Sigmoid colon (tissue), 7 donors: ENCODE data around the gene VASH2. TPM values are rescaled to one million over a fixed set of nuclear protein-coding genes. Genes with fewer than 3 reads are reported as not detected.

ENCODE experiments used
- DNase-seq: peaks from one replicate; pipeline ENCODE4 v3.0.0-alpha.2; 2019
- H3K27ac ChIP-seq, 4 donors: fragments of 200-600 bp; sonication (generic); one replicate each; pipeline ENCODE4 v1.5.1; 2016 to 2019; ENCODE audit warnings: mild to moderate bottlenecking in 1 of 4
- H3K27me3 ChIP-seq, 3 donors: fragments of 200-600 bp; sonication (generic); one replicate each; pipeline ENCODE4 v1.5.1; 2019; ENCODE audit warnings: mild to moderate bottlenecking in 1 of 3
- H3K36me3 ChIP-seq, 4 donors: fragments of 200-600 bp; sonication (generic); one replicate each; pipeline ENCODE4 v1.5.1; 2016 to 2019
- H3K4me1 ChIP-seq, 4 donors: fragments of 200-600 bp; sonication (generic); one replicate each; pipeline ENCODE4 v1.5.1; 2017 to 2019
- H3K4me3 ChIP-seq, 4 donors: fragments of 200-600 bp; sonication (generic); one replicate each; pipeline ENCODE4 v1.5.1; 2017 to 2019; ENCODE audit warnings: mild to moderate bottlenecking in 2 of 4, moderate library complexity in 1 of 4
- H3K9me3 ChIP-seq, 4 donors: fragments of 200-600 bp in 3 of 4; sonication (generic) in 3 of 4; one replicate each; pipeline versions ENCODE4 v1.5.1 to v1.6.1; 2013 to 2019
- CTCF ChIP-seq, 4 experiments: fragments of 450-650 bp in 3 of 4; fragments of 200-600 bp in 1 of 4; IDR thresholded peaks; one replicate each; pipeline ENCODE4 v1.5.1; 2016 to 2019; ENCODE audit warnings: antibody characterized with exemption in 4 of 4, mild to moderate bottlenecking in 3 of 4, moderate library complexity in 2 of 4
- EP300 ChIP-seq, 4 donors: sonication (generic); formaldehyde crosslinking; IDR thresholded peaks; one replicate each; pipeline ENCODE4 v1.6.1; 2017; ENCODE audit warnings: antibody characterized with exemption in 4 of 4
- POLR2A ChIP-seq, 2 donors: fragments of 450-650 bp; IDR thresholded peaks; one replicate each; pipeline ENCODE4 v1.6.1; 2016; ENCODE audit warnings: antibody characterized with exemption in 2 of 2, mild to moderate bottlenecking in 2 of 2, moderate library complexity in 2 of 2
- POLR2AphosphoS5 ChIP-seq, 4 donors: sonication (generic); formaldehyde crosslinking; IDR thresholded peaks; one replicate each; pipeline ENCODE4 v1.6.1; 2017; ENCODE audit warnings: antibody characterized with exemption in 4 of 4
- WGBS, 2 donors: extraction: QIAGEN DNeasy Blood & Tissue Kit; methylation state at CpG; one replicate each; pipeline ENCODE4 v1.1.7; 2013; 5-methylcytosine and 5-hydroxymethylcytosine counted together
- intact Hi-C: fragments of 100-400 bp; cut with DNase I; formaldehyde crosslinking; loops from one replicate; pipeline ENCODE4 v1.15.1; 2023
- polyA plus RNA-seq, 3 donors: library from polyadenylated mRNA; stranded (reverse); fragments of 200-250 nt; gene quantifications; one replicate each; pipeline ENCODE4 v1.2.3, GENCODE V29; 2013
- total RNA-seq, 4 donors: library from RNA; depleted of rRNA; stranded (reverse); fragments of >200 nt; gene quantifications; one replicate each; pipeline ENCODE4 v1.1.0, GENCODE V29; 2016
- donor health status: healthy with polysubstance abuse.
- donor health status: Bipolar disorder and iron deficiency.
- donor health status: healthy.

The VASH2 gene
- total and polyA plus RNA-seq, 7 donors, result under 0.01 to 2.1 (median 0.27) TPM

- no peaks in the 10 kb centered on the region for H3K36me3 ChIP-seq
- no peaks in the 10 kb centered on the region for H3K27me3 ChIP-seq
- H3K4me3 ChIP-seq, result no peak overlapping the region
- H3K27ac ChIP-seq, result no peak overlapping the region
- WGBS, 2 donors, result 82 to 83% methylated on average over 6 of the region's 6 CpGs
- peak; percentile 9 for DNase-seq
- intact Hi-C loops, result no loop called here
- no peaks in the 10 kb centered on the region for H3K4me1 ChIP-seq
- no peaks in the 10 kb centered on the region for H3K9me3 ChIP-seq
- TF ChIP-seq CTCF (IDR thresholded peaks at IDR 0.05) (no peak), POLR2AphosphoS5 (IDR thresholded peaks at IDR 0.05) (no peak), EP300 (IDR thresholded peaks at IDR 0.05) (no peak), POLR2A (IDR thresholded peaks at IDR 0.05) (no peak)
These were observed 24.4 kb downstream of the VASH2 start for GRCh38 chr1:212974711-212975110.

DNA sequence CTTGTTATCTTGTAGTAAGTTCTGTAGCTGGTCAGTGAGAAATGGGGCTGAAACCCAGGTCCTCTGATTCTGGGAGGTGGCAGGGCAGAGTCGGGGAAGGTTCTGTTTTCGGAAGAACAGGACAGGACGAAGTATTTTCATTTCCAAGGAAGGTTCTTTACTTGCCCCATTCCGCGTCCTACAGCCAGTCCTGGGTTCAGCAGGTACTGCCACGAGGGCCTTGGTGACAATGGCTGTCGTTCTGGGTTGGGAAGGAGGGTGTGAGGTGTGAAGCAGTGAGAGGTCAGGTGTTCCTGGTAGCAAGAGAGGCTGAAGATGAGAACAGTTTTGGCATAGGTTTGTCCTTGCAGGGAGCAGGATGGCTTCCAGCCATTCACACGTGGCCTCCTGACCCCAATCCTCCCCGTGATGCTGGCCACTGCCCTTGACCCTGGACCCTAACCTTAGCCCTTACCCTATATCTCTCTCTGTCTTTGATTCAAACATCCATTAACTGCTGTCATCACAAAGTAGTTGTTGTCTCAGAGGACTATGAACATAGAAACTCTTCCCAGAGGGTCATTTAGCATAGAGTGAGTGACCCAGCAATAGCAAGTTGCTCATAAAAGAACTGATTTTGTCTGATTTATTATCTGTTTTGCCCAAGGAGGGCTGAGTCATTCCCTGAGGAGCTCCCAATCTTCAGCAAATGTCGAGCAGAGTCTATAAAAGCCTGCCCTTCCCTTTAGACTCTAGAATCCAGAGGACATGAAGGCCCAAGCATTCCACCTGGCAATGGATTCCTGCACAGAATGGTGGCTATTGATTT lies 25.0 kb downstream of the VASH2 start:
- intact Hi-C loops, result no loop called here
- WGBS, 2 donors, result 87 to 89% methylated on average over 10 of the region's 10 CpGs
- no peak overlapping the region for H3K27ac ChIP-seq

DNA sequence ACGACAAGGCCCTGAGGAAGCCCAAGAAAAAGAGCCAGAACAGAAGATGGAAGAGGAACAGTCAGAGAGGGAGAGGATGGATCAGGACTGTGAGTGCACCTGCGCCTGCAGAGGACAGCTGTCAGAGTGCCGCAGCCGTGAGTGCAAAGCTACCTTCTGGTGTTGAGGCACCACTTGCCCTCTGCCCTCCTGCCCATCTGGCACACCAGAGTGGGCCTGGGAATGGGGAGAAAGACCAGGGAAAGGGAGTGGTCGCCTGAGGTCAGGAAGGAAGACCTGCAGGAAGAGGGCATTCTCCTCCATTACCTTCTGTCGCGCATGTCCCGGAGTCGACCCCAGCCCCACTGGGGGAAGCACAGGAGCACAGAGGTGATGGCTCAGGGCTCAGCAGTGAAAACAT lies 26.2 kb downstream of the VASH2 start:
- WGBS, 2 donors, result 92% methylated on average over 9 of the region's 9 CpGs
- intact Hi-C loops, result no loop called here
- peaks cover 0 to 9% (median 0%) of the 10 kb centered on the region in 4 donors for H3K4me1 ChIP-seq

More for the DNA sequence above, 25.0 kb downstream of the VASH2 start:
- Histone ChIP-seq H3K4me1 (no peaks in the 10 kb centered on the region), H3K9me3 (no peaks in the 10 kb centered on the region), H3K4me3 (no peak overlapping the region), H3K27me3 (no peaks in the 10 kb centered on the region), H3K36me3 (no peaks in the 10 kb centered on the region)
- no peak for TF ChIP-seq POLR2AphosphoS5 (IDR thresholded peaks at IDR 0.05)
- no peak for TF ChIP-seq POLR2A (IDR thresholded peaks at IDR 0.05)
- no peak for TF ChIP-seq EP300 (IDR thresholded peaks at IDR 0.05)
- TF ChIP-seq CTCF (IDR thresholded peaks at IDR 0.05), result no peak
- DNase-seq, result peak; percentile 37

GRCh38 chr1:212977781-212978645 lies 27.7 kb downstream of the VASH2 start:
- Histone ChIP-seq H3K4me3 (no peak overlapping the region), H3K36me3 (no peaks in the 10 kb centered on the region), H3K4me1 (peaks cover 0 to 9% (median 0%) of the 10 kb centered on the region in 4 donors), H3K9me3 (no peaks in the 10 kb centered on the region), H3K27me3 (no peaks in the 10 kb centered on the region), H3K27ac (no peak overlapping the region)
- no peak for TF ChIP-seq POLR2A (IDR thresholded peaks at IDR 0.05)
- TF ChIP-seq POLR2AphosphoS5 (IDR thresholded peaks at IDR 0.05), result no peak
- no peak for TF ChIP-seq CTCF (IDR thresholded peaks at IDR 0.05)
- no peak for TF ChIP-seq EP300 (IDR thresholded peaks at IDR 0.05)
- intact Hi-C loops, result no loop called here
- DNase-seq, result no peak
- 81 to 83% methylated on average over 16 of the region's 16 CpGs for WGBS, 2 donors

More for the DNA sequence above, 26.2 kb downstream of the VASH2 start:
- DNase-seq, result no peak
- H3K27me3 ChIP-seq, result no peaks in the 10 kb centered on the region
- no peaks in the 10 kb centered on the region for H3K9me3 ChIP-seq
- H3K4me3 ChIP-seq, result no peak overlapping the region
- H3K27ac ChIP-seq, result no peak overlapping the region
- TF ChIP-seq EP300 (IDR thresholded peaks at IDR 0.05), result no peak
- no peaks in the 10 kb centered on the region for H3K36me3 ChIP-seq
